PC-9 (cell line): ENCODE data around the gene MASP2. TPM values are rescaled to one million over a fixed set of nuclear protein-coding genes. Genes with fewer than 3 reads are reported as not detected.

Source experiments
- BruUV-seq: library from RNA; stranded (reverse); fragments of 400-500 nt; replicated peaks from 2 replicates; lab custom pipeline; 2021; lab: Mats Ljungman, UMichigan
- CTCF ChIA-PET: fragments of 300-600 bp; sonication (Branson Sonifier 250); formaldehyde crosslinking; loops from one replicate; lab custom pipeline; 2022; ENCODE audit warnings: antibody characterized with exemption; lab: Charles Lee
- POLR2A ChIA-PET: fragments of 300-600 bp; sonication (Branson Sonifier 250); formaldehyde crosslinking; loops from one replicate; lab custom pipeline; 2022; ENCODE audit warnings: antibody characterized with exemption; ENCODE audit not compliant: unreplicated experiment; lab: Charles Lee
- DNase-seq, 2 experiments: peaks; one replicate each; pipeline versions ENCODE4 v3.0.0 to v3.0.0-alpha.2; 2015 to 2022; ENCODE audit warnings: mixed read lengths in 1 of 2
- H2AFZ ChIP-seq: fragments of 200-600 bp; sonication (generic); 2 replicates; pipeline ENCODE4 v1.8.1; 2017; ENCODE audit warnings: antibody characterized with exemption
- H3F3A ChIP-seq: fragments of 200-600 bp; sonication (generic); 2 replicates; pipeline ENCODE4 v1.8.1; 2017; ENCODE audit warnings: antibody characterized with exemption, mild to moderate bottlenecking, low read depth; ENCODE audit not compliant: insufficient read depth
- H3K27ac ChIP-seq: fragments of 200-600 bp; sonication (generic); 2 replicates; pipeline ENCODE4 v1.6.1; 2016; ENCODE audit warnings: mixed run types
- H3K27me3 ChIP-seq: fragments of 200-600 bp; sonication (generic); 2 replicates; pipeline ENCODE4 v1.6.1; 2016; ENCODE audit warnings: low read depth, mixed run types; ENCODE audit not compliant: insufficient read depth
- H3K36me3 ChIP-seq: fragments of 200-600 bp; sonication (generic); 2 replicates; pipeline ENCODE4 v1.6.1; 2016; ENCODE audit warnings: low read depth, mixed run types
- H3K4me1 ChIP-seq: fragments of 200-600 bp; sonication (generic); replicated peaks from 2 replicates; pipeline ENCODE4 v1.6.1; 2016; ENCODE audit warnings: mixed run types; ENCODE audit not compliant: insufficient read depth
- H3K4me2 ChIP-seq: fragments of 200-600 bp; sonication (generic); 2 replicates; pipeline ENCODE4 v1.6.1; 2017; ENCODE audit warnings: mixed run types
- H3K4me3 ChIP-seq: fragments of 200-600 bp; sonication (generic); 2 replicates; pipeline ENCODE4 v1.6.1; 2016; ENCODE audit warnings: mixed run types
- H3K79me2 ChIP-seq: fragments of 200-600 bp; sonication (generic); 2 replicates; pipeline ENCODE4 v1.6.1; 2017; ENCODE audit warnings: low read depth, mixed run types
- H3K9me2 ChIP-seq: fragments of 200-600 bp; sonication (generic); 2 replicates; pipeline ENCODE4 v1.8.1; 2017; ENCODE audit warnings: mild to moderate bottlenecking; ENCODE audit not compliant: insufficient read depth
- H3K9me3 ChIP-seq: fragments of 200-600 bp; sonication (generic); 2 replicates; pipeline ENCODE4 v1.8.1; 2016; ENCODE audit warnings: low read depth; ENCODE audit not compliant: insufficient read depth
- H4K20me1 ChIP-seq: fragments of 200-600 bp; sonication (generic); 2 replicates; pipeline ENCODE4 v1.8.1; 2017; ENCODE audit not compliant: insufficient read depth
- EZH2 ChIP-seq: fragments of 200-600 bp; sonication (generic); IDR thresholded peaks from 2 replicates; pipeline ENCODE4 v1.8.0; 2017; ENCODE audit warnings: antibody characterized with exemption, low read depth
- intact Hi-C: fragments of 100-400 bp; cut with micrococcal nuclease; formaldehyde crosslinking; loops from one replicate; pipeline ENCODE4 v1.10.0; 2022; ENCODE audit not compliant: unreplicated experiment
- total RNA-seq: library from RNA; stranded (reverse); gene quantifications from 2 replicates; pipeline ENCODE4 v1.2.3, GENCODE V29; 2021
- TF ChIP-seq, protein P1 (sequence below): fragments of 200-600 bp; sonication (generic); conservative IDR thresholded peaks from 2 replicates; pipeline ENCODE4 v1.6.1; 2017; ENCODE audit warnings: mixed run types, antibody characterized with exemption, mild to moderate bottlenecking, moderate library complexity

The MASP2 gene
- total RNA-seq, 1 experiment from 2014 or later, result not detected

GRCh38 chr1:11071463-11072215 lies 24.6 kb upstream of the MASP2 start:
- TF ChIP-seq, protein P1, sequence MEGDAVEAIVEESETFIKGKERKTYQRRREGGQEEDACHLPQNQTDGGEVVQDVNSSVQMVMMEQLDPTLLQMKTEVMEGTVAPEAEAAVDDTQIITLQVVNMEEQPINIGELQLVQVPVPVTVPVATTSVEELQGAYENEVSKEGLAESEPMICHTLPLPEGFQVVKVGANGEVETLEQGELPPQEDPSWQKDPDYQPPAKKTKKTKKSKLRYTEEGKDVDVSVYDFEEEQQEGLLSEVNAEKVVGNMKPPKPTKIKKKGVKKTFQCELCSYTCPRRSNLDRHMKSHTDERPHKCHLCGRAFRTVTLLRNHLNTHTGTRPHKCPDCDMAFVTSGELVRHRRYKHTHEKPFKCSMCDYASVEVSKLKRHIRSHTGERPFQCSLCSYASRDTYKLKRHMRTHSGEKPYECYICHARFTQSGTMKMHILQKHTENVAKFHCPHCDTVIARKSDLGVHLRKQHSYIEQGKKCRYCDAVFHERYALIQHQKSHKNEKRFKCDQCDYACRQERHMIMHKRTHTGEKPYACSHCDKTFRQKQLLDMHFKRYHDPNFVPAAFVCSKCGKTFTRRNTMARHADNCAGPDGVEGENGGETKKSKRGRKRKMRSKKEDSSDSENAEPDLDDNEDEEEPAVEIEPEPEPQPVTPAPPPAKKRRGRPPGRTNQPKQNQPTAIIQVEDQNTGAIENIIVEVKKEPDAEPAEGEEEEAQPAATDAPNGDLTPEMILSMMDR, result no peak
- TF ChIP-seq EZH2, result no peak
- Histone ChIP-seq H3K9me3 (no peaks in the 10 kb centered on the region), H3K9me2 (no peaks in the 10 kb centered on the region), H3F3A (no peaks in the 10 kb centered on the region), H3K27ac (no peak overlapping the region), H2AFZ (no peak overlapping the region), H4K20me1 (no peaks in the 10 kb centered on the region), H3K4me2 (no peak overlapping the region), H3K36me3 (no peaks in the 10 kb centered on the region), H3K79me2 (no peaks in the 10 kb centered on the region), H3K4me1 (no peaks in the 10 kb centered on the region), H3K27me3 (no peaks in the 10 kb centered on the region), H3K4me3 (no peak overlapping the region)
- ChIA-PET CTCF (no interaction called here), POLR2A (no interaction called here)
- intact Hi-C loops, result no loop called here
- BruUV-seq, result no TSS peak
- DNase-seq, result no peak

GRCh38 chr1:11070876-11071275 lies 23.8 kb upstream of the MASP2 start:
- ChIA-PET CTCF (no interaction called here), POLR2A (no interaction called here)
- no peaks in the 10 kb centered on the region for H3K4me1 ChIP-seq
- H3K27ac ChIP-seq, result no peak overlapping the region
- no peaks in the 10 kb centered on the region for H4K20me1 ChIP-seq
- H3K36me3 ChIP-seq, result no peaks in the 10 kb centered on the region
- no peak overlapping the region for H3K4me2 ChIP-seq
- H3K27me3 ChIP-seq, result no peaks in the 10 kb centered on the region
- no peak for DNase-seq
- no peak overlapping the region for H2AFZ ChIP-seq
- H3K4me3 ChIP-seq, result no peak overlapping the region
- no peaks in the 10 kb centered on the region for H3K9me3 ChIP-seq
- no peaks in the 10 kb centered on the region for H3F3A ChIP-seq
- no peaks in the 10 kb centered on the region for H3K79me2 ChIP-seq
- no TSS peak for BruUV-seq
- H3K9me2 ChIP-seq, result no peaks in the 10 kb centered on the region
- intact Hi-C loops, result no loop called here
- no peak for TF ChIP-seq EZH2
- TF ChIP-seq, protein P1, result no peak

- Histone ChIP-seq H3K79me2 (no peaks in the 10 kb centered on the region), H3K4me1 (no peaks in the 10 kb centered on the region), H3F3A (no peaks in the 10 kb centered on the region), H3K27me3 (no peaks in the 10 kb centered on the region), H3K4me2 (no peak overlapping the region), H4K20me1 (no peaks in the 10 kb centered on the region), H3K27ac (no peak overlapping the region), H3K36me3 (no peaks in the 10 kb centered on the region), H3K9me2 (no peaks in the 10 kb centered on the region), H3K9me3 (no peaks in the 10 kb centered on the region), H3K4me3 (no peak overlapping the region), H2AFZ (no peak overlapping the region)
- POLR2A ChIA-PET, result no interaction called here
- intact Hi-C loops, result no loop called here
- no peak for DNase-seq
- no TSS peak for BruUV-seq
- CTCF ChIA-PET, result no interaction called here
- no peak for TF ChIP-seq EZH2
- TF ChIP-seq, protein P1, result no peak
These were observed 21.8 kb upstream of the MASP2 start for GRCh38 chr1:11068600-11069473.
